CD14-positive monocyte (primary cell): ENCODE measurements around the gene PPM1F. TPM values are rescaled to one million over a fixed set of nuclear protein-coding genes. Genes with fewer than 3 reads are reported as not detected.
"Not testable (repeated sequence)": the region's sequence is repeated elsewhere in the genome, so short reads cannot be mapped to it uniquely, and the experiment has no call there.

Experiments used
- DNase-seq, 3 donors: peaks; one replicate each; pipeline ENCODE4 v3.0.0-alpha.2; 2011 to 2022
- H2AFZ ChIP-seq: 2 replicates; pipeline ENCODE4 v1.6.0; 2012; ENCODE audit warnings: mild to moderate bottlenecking, low read depth, low read length, inconsistent platforms; ENCODE audit not compliant: insufficient read depth, poor library complexity, severe bottlenecking
- H3K27ac ChIP-seq, 2 donors: 1 replicate in 1 of 2; 2 replicates in 1 of 2; pipeline ENCODE4 v1.5.1; 2012 to 2013; ENCODE audit warnings: low read length in 2 of 2, control low read depth in 1 of 2, inconsistent platforms in 1 of 2, low read depth in 1 of 2, mild to moderate bottlenecking in 1 of 2
- H3K27me3 ChIP-seq, 2 donors: one replicate each; pipeline versions ENCODE4 v1.6.0 to v1.6.1; 2011 to 2013; ENCODE audit warnings: low read length in 2 of 2; ENCODE audit not compliant: control insufficient read depth in 2 of 2, insufficient read depth in 2 of 2
- H3K36me3 ChIP-seq, 2 donors: replicated peaks in 1 of 2; 1 replicate in 1 of 2; 2 replicates in 1 of 2; pipeline versions ENCODE4 v1.5.1 to v1.6.1; 2012 to 2013; ENCODE audit warnings: low read length in 2 of 2, control low read depth in 1 of 2, inconsistent platforms in 1 of 2, mild to moderate bottlenecking in 1 of 2; ENCODE audit not compliant: insufficient read depth in 2 of 2, control insufficient read depth in 1 of 2
- H3K4me1 ChIP-seq, 2 donors: 1 replicate in 1 of 2; 2 replicates in 1 of 2; pipeline versions ENCODE4 v1.5.1 to v1.6.1; 2012 to 2013; ENCODE audit warnings: low read length in 2 of 2, control low read depth in 1 of 2, inconsistent platforms in 1 of 2, mild to moderate bottlenecking in 1 of 2, moderate library complexity in 1 of 2; ENCODE audit not compliant: insufficient read depth in 2 of 2, control insufficient read depth in 1 of 2
- H3K4me2 ChIP-seq: replicated peaks from 2 replicates; pipeline ENCODE3; 2012; ENCODE audit warnings: low read length, moderate library complexity, mild to moderate bottlenecking; ENCODE audit not compliant: poor library complexity, severe bottlenecking; ENCODE audit errors: extremely low read depth
- H3K4me3 ChIP-seq, 3 experiments: fragments of 200-600 bp in 1 of 3; sonication (generic) in 1 of 3; replicated peaks in 1 of 3; 1 replicate in 2 of 3; 2 replicates in 1 of 3; pipeline ENCODE4 v1.5.1; 2011 to 2013; ENCODE audit warnings: low read length in 3 of 3, mild to moderate bottlenecking in 3 of 3, control low read depth in 2 of 3, low read depth in 2 of 3, inconsistent platforms in 1 of 3, moderate library complexity in 1 of 3
- H3K79me2 ChIP-seq: 2 replicates; pipeline ENCODE4 v1.6.0; 2012; ENCODE audit warnings: mild to moderate bottlenecking, control low read depth, inconsistent platforms, low read length, moderate library complexity; ENCODE audit not compliant: insufficient read depth
- H3K9ac ChIP-seq: 2 replicates; pipeline ENCODE4 v1.6.0; 2017; ENCODE audit warnings: low read length, mild to moderate bottlenecking; ENCODE audit not compliant: insufficient read depth, poor library complexity, severe bottlenecking
- H3K9me3 ChIP-seq, 2 donors: replicated peaks in 1 of 2; 1 replicate in 1 of 2; 2 replicates in 1 of 2; pipeline versions ENCODE4 v1.5.1 to v1.6.1; 2012 to 2013; ENCODE audit warnings: low read length in 2 of 2, control low read depth in 1 of 2; ENCODE audit not compliant: control insufficient read depth in 1 of 2, insufficient read depth in 1 of 2
- H4K20me1 ChIP-seq: 2 replicates; pipeline ENCODE4 v1.6.0; 2012; ENCODE audit warnings: mild to moderate bottlenecking, low read length, control low read depth, moderate library complexity; ENCODE audit not compliant: insufficient read depth
- H3K27ac Mint-ChIP-seq, 7 donors: one replicate each; pipeline ENCODE4 v1.8.0; 2020; ENCODE audit warnings: mild to moderate bottlenecking in 7 of 7, mixed read lengths in 7 of 7, moderate library complexity in 6 of 7, inconsistent platforms in 2 of 7
- H3K27me3 Mint-ChIP-seq, 3 donors: one replicate each; pipeline ENCODE4 v1.8.0; 2021 to 2022; ENCODE audit warnings: low read depth in 3 of 3, mild to moderate bottlenecking in 3 of 3, mixed read lengths in 3 of 3, moderate library complexity in 3 of 3, inconsistent platforms in 1 of 3
- H3K36me3 Mint-ChIP-seq, 2 donors: one replicate each; pipeline ENCODE4 v1.8.0; 2020; ENCODE audit warnings: mixed read lengths in 2 of 2, inconsistent platforms in 1 of 2, mild to moderate bottlenecking in 1 of 2
- H3K4me1 Mint-ChIP-seq: one replicate; pipeline ENCODE4 v1.8.0; 2020; ENCODE audit warnings: mild to moderate bottlenecking, mixed read lengths
- H3K4me3 Mint-ChIP-seq, 2 donors: one replicate each; pipeline ENCODE4 v1.8.0; 2020; ENCODE audit warnings: mild to moderate bottlenecking in 2 of 2, mixed read lengths in 2 of 2, moderate library complexity in 1 of 2
- H3K9me3 Mint-ChIP-seq, 7 donors: one replicate each; pipeline ENCODE4 v1.8.0; 2020 to 2022; ENCODE audit warnings: mixed read lengths in 7 of 7, mild to moderate bottlenecking in 6 of 7, moderate library complexity in 6 of 7, inconsistent platforms in 2 of 7
- CTCF ChIP-seq: fragments of 200-600 bp; IDR thresholded peaks from one replicate; pipeline ENCODE4 v1.8.0; 2022; ENCODE audit warnings: antibody characterized with exemption, mild to moderate bottlenecking
- WGBS: methylation state at CpG from one replicate; pipeline ENCODE4 v1.1.5; 2013; ENCODE audit warnings: missing lambda C conversion rate; ENCODE audit not compliant: insufficient coverage; 5-methylcytosine and 5-hydroxymethylcytosine counted together
- intact Hi-C, 2 donors: fragments of 100-400 bp; cut with micrococcal nuclease; formaldehyde crosslinking; loops; one replicate each; pipeline versions ENCODE4 v1.15.0 to v1.15.1; 2023
- polyA plus RNA-seq, 3 donors: library from polyadenylated mRNA; depleted of rRNA in 1 of 3; unstranded in 2 of 3; stranded (reverse) in 1 of 3; fragments of 300-500 nt in 2 of 3; fragments of >200 nt in 1 of 3; fragmentation: Illumina TruSeq in 2 of 3; gene quantifications; 1 replicate in 2 of 3; 2 replicates in 1 of 3; pipeline ENCODE4 v1.2.3, GENCODE V29; 2012 to 2021

The PPM1F gene
- polyA plus RNA-seq, 3 donors, result 28.8 to 95.0 (median 37.2) TPM

- no peak overlapping the region for H3K27ac Mint-ChIP-seq
Observed at GRCh38 chr22:21909871-21910270, 42.8 kb downstream of the PPM1F start.

GRCh38 chr22:21907638-21908522 lies 44.8 kb downstream of the PPM1F start:
- TF ChIP-seq CTCF, result no peak
- no peak for DNase-seq

More at GRCh38 chr22:21909871-21910270, 42.8 kb downstream of the PPM1F start:
- H3K27ac ChIP-seq, result no peak overlapping the region
- H4K20me1 ChIP-seq, result no peaks in the 10 kb centered on the region
- H2AFZ ChIP-seq, result no peak overlapping the region
- WGBS, result 83% methylated on average over 2 of the region's 2 CpGs
- no peaks in the 10 kb centered on the region for H3K27me3 ChIP-seq
- no peaks in the 10 kb centered on the region for H3K79me2 ChIP-seq
- H3K4me1 ChIP-seq, result no peaks in the 10 kb centered on the region
- Mint-ChIP-seq H3K27me3 (peaks cover 0 to 4% (median 0%) of the 10 kb centered on the region in 3 donors), H3K4me3 (no peak overlapping the region), H3K9me3 (peaks cover 0 to 2% (median 0%) of the 10 kb centered on the region in 7 donors), H3K4me1 (peaks cover 2% of the 10 kb centered on the region), H3K36me3 (peaks cover 6 to 7% of the 10 kb centered on the region in 2 donors)
- no peak for DNase-seq
- intact Hi-C loops, result no loop called here
- H3K36me3 ChIP-seq, result no peaks in the 10 kb centered on the region
- no peak for TF ChIP-seq CTCF
- no peak overlapping the region for H3K4me2 ChIP-seq
- H3K4me3 ChIP-seq, result no peak overlapping the region
- no peaks in the 10 kb centered on the region for H3K9me3 ChIP-seq
- H3K9ac ChIP-seq, result no peak overlapping the region

GRCh38 chr22:21905234-21905633 lies 47.4 kb downstream of the PPM1F start:
- peaks cover 9 to 14% of the 10 kb centered on the region in 2 donors for H3K36me3 Mint-ChIP-seq
- H3K27ac ChIP-seq, H3K9ac ChIP-seq, DNase-seq, H4K20me1 ChIP-seq, H3K4me3 Mint-ChIP-seq, H3K27me3 ChIP-seq, H3K4me1 ChIP-seq, H3K36me3 ChIP-seq, H2AFZ ChIP-seq, H3K27me3 Mint-ChIP-seq, H3K9me3 Mint-ChIP-seq, H3K79me2 ChIP-seq, H3K9me3 ChIP-seq, H3K4me3 ChIP-seq, intact Hi-C loops, H3K4me2 ChIP-seq, H3K4me1 Mint-ChIP-seq: not testable (repeated sequence)
- 97% methylated on average over 6 of the region's 11 CpGs for WGBS
- peak overlapping the region in 2 of 7 donors; percentile 18 to 42 for H3K27ac Mint-ChIP-seq

More at GRCh38 chr22:21907638-21908522, 44.8 kb downstream of the PPM1F start:
- Histone ChIP-seq H3K4me3 (no peak overlapping the region), H3K79me2 (no peaks in the 10 kb centered on the region), H3K27me3 (no peaks in the 10 kb centered on the region), H3K27ac (no peak overlapping the region), H4K20me1 (no peaks in the 10 kb centered on the region), H3K36me3 (no peaks in the 10 kb centered on the region), H3K4me1 (no peaks in the 10 kb centered on the region), H3K9me3 (no peaks in the 10 kb centered on the region), H3K4me2 (no peak overlapping the region), H3K9ac (no peak overlapping the region), H2AFZ (no peak overlapping the region)
- Mint-ChIP-seq H3K27me3 (peaks cover 0 to 4% (median 3%) of the 10 kb centered on the region in 3 donors), H3K36me3 (peaks cover 9 to 14% of the 10 kb centered on the region in 2 donors), H3K4me3 (no peak overlapping the region), H3K4me1 (peaks cover 2% of the 10 kb centered on the region), H3K27ac (no peak overlapping the region), H3K9me3 (peaks cover 0 to 2% (median 0%) of the 10 kb centered on the region in 7 donors)
- intact Hi-C loops, result no loop called here
- WGBS, result 97% methylated on average over 4 of the region's 7 CpGs
